Kidney (tissue), 14 donors: ENCODE results near the gene ALDOC. TPM values are rescaled to one million over a fixed set of nuclear protein-coding genes. Genes with fewer than 3 reads are reported as not detected.

ENCODE experiments used
- DNase-seq, 5 donors: peaks; one replicate each; pipeline ENCODE4 v3.0.0-alpha.2; 2013 to 2020
- FAIRE-seq: peaks from 2 replicates; lab custom pipeline; 2012; peaks lifted over from hg19 to GRCh38; lab: Jason Lieb, UNC
- H3K27ac ChIP-seq, 2 donors: one replicate each; pipeline ENCODE4 v1.7.0; 2013; ENCODE audit warnings: low read depth in 2 of 2, low read length in 2 of 2, inconsistent platforms in 1 of 2
- H3K27me3 ChIP-seq: one replicate; pipeline ENCODE4 v1.7.1; 2013; ENCODE audit warnings: low read length, inconsistent platforms; ENCODE audit not compliant: control insufficient read depth, insufficient read depth
- H3K36me3 ChIP-seq, 3 donors: one replicate each; pipeline versions ENCODE4 v1.7.0 to v1.7.1; 2013; ENCODE audit warnings: low read length in 3 of 3, control low read depth in 1 of 3, inconsistent platforms in 1 of 3; ENCODE audit not compliant: insufficient read depth in 3 of 3, control insufficient read depth in 2 of 3
- H3K4me1 ChIP-seq, 3 donors: one replicate each; pipeline versions ENCODE4 v1.7.0 to v1.7.1; 2013; ENCODE audit warnings: low read length in 3 of 3, inconsistent platforms in 1 of 3, low read depth in 1 of 3; ENCODE audit not compliant: control insufficient read depth in 2 of 3, insufficient read depth in 2 of 3
- H3K4me3 ChIP-seq, 3 donors: one replicate each; pipeline versions ENCODE4 v1.7.0 to v1.8.1; 2013; ENCODE audit warnings: low read length in 3 of 3, control low read depth in 1 of 3, inconsistent platforms in 1 of 3
- H3K9ac ChIP-seq, 3 donors: one replicate each; pipeline versions ENCODE4 v1.7.0 to v1.7.1; 2013; ENCODE audit warnings: low read length in 3 of 3, control low read depth in 1 of 3, inconsistent platforms in 1 of 3
- H3K9me3 ChIP-seq, 3 donors: one replicate each; pipeline versions ENCODE4 v1.7.0 to v1.7.1; 2013; ENCODE audit warnings: low read length in 3 of 3, control low read depth in 1 of 3, inconsistent platforms in 1 of 3; ENCODE audit not compliant: control insufficient read depth in 2 of 3, insufficient read depth in 1 of 3
- CTCF ChIP-seq: IDR thresholded peaks from 3 replicates; pipeline ENCODE4 v1.5.1; 2012; ENCODE audit warnings: mild to moderate bottlenecking, moderate library complexity, borderline replicate concordance; ENCODE audit not compliant: insufficient read depth; ENCODE audit errors: extremely low read depth
- intact Hi-C: fragments of 100-400 bp; cut with DNase I; formaldehyde crosslinking; loops from one replicate; pipeline ENCODE4 v1.11.1; 2022
- polyA plus RNA-seq: library from polyadenylated mRNA; stranded (reverse); fragments of 350-450 nt; fragmentation: Illumina TruSeq; extraction: RNeasy Lipid Tissue Mini Kit (QIAGEN cat#74804); gene quantifications from one replicate; pipeline ENCODE4 v1.2.3, GENCODE V29; 2014; ENCODE audit warnings: low read depth, low replicate concordance; ENCODE audit not compliant: insufficient read depth
- total RNA-seq: library from RNA; stranded (reverse); fragmentation: NEBNext Ultra II Directional; extraction: Animal tissue kit (Norgen Biotek cat#: 25700); gene quantifications from one replicate; pipeline ENCODE4 v1.2.1, GENCODE V29; 2021
- donor health status: control.
- donor health status: control.
- donor health status: control.
- donor health status: control.
- donor health status: control.
- donor health status: DM: yes; HTN: yes; CAD: no.
- donor health status: Normal renal cell carcinoma (clear cell type).

Gene ALDOC
- total and polyA plus RNA-seq, 2 donors from 2014 or later = 7.1 to 21.9 TPM

- H3K9ac ChIP-seq = no peak overlapping the region
- TF ChIP-seq CTCF = no peak
- no peak overlapping the region for H3K4me3 ChIP-seq
- FAIRE-seq = no peak
- H3K36me3 ChIP-seq = no peaks in the 10 kb centered on the region
- H3K27me3 ChIP-seq = no peaks in the 10 kb centered on the region
- no peak overlapping the region for H3K27ac ChIP-seq
- H3K9me3 ChIP-seq = no peaks in the 10 kb centered on the region
- no peak for DNase-seq
- peaks cover 0 to 11% (median 3%) of the 10 kb centered on the region in 3 donors for H3K4me1 ChIP-seq
- intact Hi-C loops = no loop called here
These were observed 47.7 kb downstream of the ALDOC start for GRCh38 chr17:28529013-28529400.

GRCh38 chr17:28528327-28529012 lies 48.2 kb downstream of the ALDOC start:
- no peak for FAIRE-seq
- Histone ChIP-seq H3K9ac (no peak overlapping the region), H3K27ac (no peak overlapping the region), H3K27me3 (no peaks in the 10 kb centered on the region), H3K4me3 (no peak overlapping the region), H3K36me3 (no peaks in the 10 kb centered on the region), H3K9me3 (no peaks in the 10 kb centered on the region), H3K4me1 (peaks cover 0 to 11% (median 3%) of the 10 kb centered on the region in 3 donors)
- intact Hi-C loops = no loop called here
- TF ChIP-seq CTCF = no peak
- no peak for DNase-seq

- Histone ChIP-seq H3K27me3 (no peaks in the 10 kb centered on the region), H3K9ac (no peak overlapping the region), H3K27ac (no peak overlapping the region), H3K9me3 (no peaks in the 10 kb centered on the region), H3K4me1 (peaks cover 0 to 11% (median 3%) of the 10 kb centered on the region in 3 donors), H3K4me3 (no peak overlapping the region), H3K36me3 (no peaks in the 10 kb centered on the region)
- DNase-seq (no peak), FAIRE-seq (no peak)
- no peak for TF ChIP-seq CTCF
- intact Hi-C loops = no loop called here
These were observed 48.8 kb downstream of the ALDOC start for GRCh38 chr17:28527859-28528258.
